Dendritic cell treated with granulocyte-macrophage colony-stimulating factor and Interleukin-4, amounts not matched to agents 40 ng/mL and 50 ng/mL, for 4 days (primary cell): Measurements from ENCODE around the gene NABP2.
A peak's percentile ranks its signal among the peaks of the same experiment; 100 is the strongest.

Experiments
- H3K27ac Mint-ChIP-seq: one replicate; pipeline ENCODE4 v1.8.0; 2022; ENCODE audit warnings: mild to moderate bottlenecking, mixed read lengths
- H3K27me3 Mint-ChIP-seq: one replicate; pipeline ENCODE4 v1.8.0; 2022; ENCODE audit warnings: mild to moderate bottlenecking, mixed read lengths
- H3K36me3 Mint-ChIP-seq: one replicate; pipeline ENCODE4 v1.8.0; 2022; ENCODE audit warnings: low read depth, mixed read lengths
- H3K4me1 Mint-ChIP-seq: one replicate; pipeline ENCODE4 v1.8.0; 2022; ENCODE audit warnings: low read depth, mixed read lengths
- H3K4me3 Mint-ChIP-seq: one replicate; pipeline ENCODE4 v1.8.0; 2022; ENCODE audit warnings: mild to moderate bottlenecking, moderate library complexity, mixed read lengths
- H3K9me3 Mint-ChIP-seq: one replicate; pipeline ENCODE4 v1.8.0; 2022; ENCODE audit warnings: mixed read lengths
- intact Hi-C: fragments of 100-400 bp; cut with micrococcal nuclease; formaldehyde crosslinking; loops from one replicate; pipeline ENCODE4 v1.15.0; 2022

Gene NABP2

DNA sequence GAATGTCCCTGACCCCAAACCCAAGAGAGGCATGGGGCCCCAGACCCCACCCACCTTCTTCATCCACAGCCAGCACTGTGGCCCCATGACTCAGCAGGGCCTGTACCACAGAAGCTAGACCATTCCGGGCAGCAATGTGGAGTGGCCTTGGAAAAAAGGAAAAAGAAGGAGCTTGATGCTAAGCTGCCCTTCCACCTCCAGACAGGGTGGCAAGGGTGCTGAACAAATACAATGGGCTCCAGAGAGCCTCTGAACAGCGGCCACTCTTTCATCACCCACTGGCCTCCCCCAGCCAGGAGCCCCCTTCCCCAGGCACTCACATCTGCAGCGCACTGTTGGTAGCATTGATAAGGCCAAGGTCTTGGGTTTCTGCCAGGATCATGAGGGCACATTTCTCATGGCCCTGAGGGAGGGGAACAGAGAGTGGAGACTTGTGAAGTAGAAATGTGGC is 19.6 kb downstream of the NABP2 start:
- no peak overlapping the region for H3K27ac Mint-ChIP-seq
- no peak overlapping the region for H3K4me3 Mint-ChIP-seq
- intact Hi-C loops, result no loop called here
- H3K9me3 Mint-ChIP-seq, result no peaks in the 10 kb centered on the region
- H3K36me3 Mint-ChIP-seq, result peaks cover 100% of the 10 kb centered on the region
- H3K4me1 Mint-ChIP-seq, result no peaks in the 10 kb centered on the region
- H3K27me3 Mint-ChIP-seq, result no peaks in the 10 kb centered on the region

DNA sequence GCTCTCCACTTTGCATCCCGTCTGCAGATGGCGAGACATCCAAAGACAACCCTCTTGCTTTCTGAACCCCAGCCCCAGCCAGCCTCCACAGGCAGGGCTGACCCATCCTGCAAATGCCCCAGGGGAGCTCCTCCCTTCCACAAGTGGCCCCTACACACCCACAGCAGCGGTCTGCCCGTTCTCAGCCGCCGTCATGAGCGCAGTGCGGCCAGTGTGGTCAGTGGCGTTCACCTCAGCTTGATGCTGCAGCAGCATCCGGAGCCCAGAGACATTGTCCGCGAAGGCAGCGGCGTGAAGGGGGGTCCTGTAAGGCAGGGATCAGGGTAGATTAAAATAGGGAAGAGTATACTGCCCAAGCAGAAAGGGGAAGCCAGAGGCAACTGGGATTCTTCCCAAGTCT is 20.4 kb downstream of the NABP2 start:
- Mint-ChIP-seq H3K4me3 (no peak overlapping the region), H3K9me3 (no peaks in the 10 kb centered on the region), H3K27me3 (no peaks in the 10 kb centered on the region), H3K27ac (no peak overlapping the region), H3K36me3 (peaks cover 100% of the 10 kb centered on the region), H3K4me1 (no peaks in the 10 kb centered on the region)
- intact Hi-C loops, result no loop called here

DNA sequence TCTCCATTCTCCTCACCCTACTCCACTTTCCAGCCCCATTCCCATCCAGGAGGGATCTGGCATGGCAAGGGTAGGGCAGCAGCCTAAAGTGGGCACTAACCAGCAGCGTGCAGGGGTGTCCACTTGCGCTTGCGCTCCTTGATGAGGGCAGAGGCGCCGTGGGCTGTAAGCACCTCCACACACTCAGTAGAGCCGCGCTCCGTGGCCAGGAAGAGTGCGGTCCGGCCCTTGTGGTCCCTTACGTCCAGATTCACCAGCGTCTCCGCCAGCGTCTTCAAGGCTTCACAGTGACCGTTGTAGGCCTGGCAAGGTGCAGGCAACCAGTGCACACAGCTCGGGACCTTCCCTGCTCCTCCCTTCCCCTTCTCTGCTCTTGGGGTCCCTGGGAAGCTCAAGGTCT is 23.8 kb downstream of the NABP2 start:
- Mint-ChIP-seq H3K4me1 (no peaks in the 10 kb centered on the region), H3K27me3 (no peaks in the 10 kb centered on the region), H3K9me3 (no peaks in the 10 kb centered on the region), H3K27ac (no peak overlapping the region), H3K36me3 (peaks cover 93% of the 10 kb centered on the region), H3K4me3 (no peak overlapping the region)
- intact Hi-C loops, result no loop called here

DNA sequence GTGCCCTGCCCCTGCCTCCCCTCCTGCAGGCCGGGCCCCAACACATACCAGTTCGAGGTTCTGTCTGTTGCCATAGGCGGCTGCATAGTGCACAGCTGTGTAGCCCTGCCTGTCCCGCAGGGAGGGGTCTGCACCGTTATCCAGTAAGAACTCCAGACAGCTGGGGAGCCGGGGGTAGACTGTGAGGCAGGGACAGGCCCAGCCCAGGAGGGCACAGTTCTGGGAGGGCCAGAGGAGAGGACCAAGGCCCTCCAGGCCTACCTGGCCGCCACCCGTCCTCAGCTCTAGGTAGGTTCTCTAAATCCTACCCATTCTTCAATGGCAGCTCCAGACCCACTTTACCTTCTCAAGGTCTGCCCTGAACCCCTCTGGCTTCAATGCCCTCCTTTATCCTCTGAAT is 24.6 kb downstream of the NABP2 start:
- intact Hi-C loops, result no loop called here
- H3K27me3 Mint-ChIP-seq, result no peaks in the 10 kb centered on the region
- H3K4me3 Mint-ChIP-seq, result no peak overlapping the region
- H3K9me3 Mint-ChIP-seq, result no peaks in the 10 kb centered on the region
- H3K27ac Mint-ChIP-seq, result no peak overlapping the region
- H3K36me3 Mint-ChIP-seq, result peaks cover 93% of the 10 kb centered on the region
- no peaks in the 10 kb centered on the region for H3K4me1 Mint-ChIP-seq

DNA sequence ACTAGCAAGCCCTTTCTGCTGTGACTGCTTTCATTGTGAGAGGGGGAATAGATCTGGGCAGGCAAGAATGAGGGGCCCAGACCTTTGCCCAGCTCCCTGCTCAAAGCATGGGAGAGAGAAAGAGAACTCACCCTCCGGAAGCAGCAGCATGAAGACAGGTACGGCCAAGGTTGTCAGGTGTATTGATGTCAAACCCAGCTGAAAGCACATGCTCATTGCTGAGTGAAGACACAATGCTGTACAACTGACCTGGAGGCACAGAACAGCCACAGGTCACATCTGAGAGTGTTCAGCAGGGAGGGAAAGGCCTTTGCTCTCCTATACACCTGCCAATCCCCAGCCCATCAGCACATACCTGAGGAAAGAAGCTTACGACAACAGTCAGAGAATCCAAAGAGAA is 28.5 kb downstream of the NABP2 start:
- intact Hi-C loops, result no loop called here
- no peaks in the 10 kb centered on the region for H3K27me3 Mint-ChIP-seq
- no peak overlapping the region for H3K4me3 Mint-ChIP-seq
- no peak overlapping the region for H3K27ac Mint-ChIP-seq
- H3K9me3 Mint-ChIP-seq, result no peaks in the 10 kb centered on the region
- peaks cover 86% of the 10 kb centered on the region for H3K36me3 Mint-ChIP-seq
- H3K4me1 Mint-ChIP-seq, result peaks cover 9% of the 10 kb centered on the region

DNA sequence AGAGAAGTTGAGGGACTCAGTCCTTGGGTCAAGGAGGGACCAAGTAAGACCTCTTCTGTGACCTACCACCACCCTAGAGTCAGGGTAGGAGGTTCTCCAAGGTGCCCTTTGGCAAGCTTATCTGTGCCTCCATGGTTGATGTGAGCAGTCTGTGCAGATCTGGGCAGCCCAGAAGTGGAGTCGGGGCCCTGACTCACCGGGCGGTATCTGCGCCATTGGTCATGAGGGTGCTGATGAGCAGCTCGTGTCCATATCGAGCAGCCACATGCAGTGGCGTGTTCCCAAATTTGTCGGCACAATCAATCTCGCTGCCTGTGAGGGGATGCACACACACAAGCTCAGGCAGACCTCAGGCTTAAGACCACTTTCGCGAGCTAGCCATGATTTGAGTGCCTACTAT is 28.9 kb downstream of the NABP2 start:
- H3K4me1 Mint-ChIP-seq, result peaks cover 9% of the 10 kb centered on the region
- peaks cover 81% of the 10 kb centered on the region for H3K36me3 Mint-ChIP-seq
- intact Hi-C loops, result no loop called here
- H3K9me3 Mint-ChIP-seq, result no peaks in the 10 kb centered on the region
- no peak overlapping the region for H3K27ac Mint-ChIP-seq
- H3K4me3 Mint-ChIP-seq, result no peak overlapping the region
- no peaks in the 10 kb centered on the region for H3K27me3 Mint-ChIP-seq

DNA sequence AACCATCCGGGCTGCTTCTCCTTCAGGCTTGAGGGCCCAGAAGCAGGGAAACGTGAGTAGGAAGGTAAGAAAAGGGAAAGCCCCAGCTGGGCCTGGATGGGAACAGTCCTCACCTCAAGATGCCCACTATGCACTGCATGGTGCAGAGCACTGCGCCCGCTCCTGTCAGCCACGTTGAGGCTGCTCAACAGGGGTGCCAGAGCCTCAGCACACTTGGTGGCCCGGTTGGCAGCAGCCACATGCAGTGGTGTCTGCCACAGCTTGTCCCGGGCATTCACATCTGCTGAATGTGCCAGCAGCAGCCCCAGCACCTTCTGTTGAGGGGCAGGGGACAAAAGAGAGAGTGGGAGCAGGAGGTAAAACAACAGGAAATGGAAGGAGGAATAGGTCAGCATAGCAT is 31.5 kb downstream of the NABP2 start:
- no peak overlapping the region for H3K4me3 Mint-ChIP-seq
- peaks cover 64% of the 10 kb centered on the region for H3K36me3 Mint-ChIP-seq
- intact Hi-C loops, result loop anchor here (5.0 kb wide), 1 partner anchor 33 kb away; the partner anchor contains the start of genes NABP2 and RNF41
- no peak overlapping the region for H3K27ac Mint-ChIP-seq
- H3K4me1 Mint-ChIP-seq, result peaks cover 18% of the 10 kb centered on the region
- H3K9me3 Mint-ChIP-seq, result no peaks in the 10 kb centered on the region
- H3K27me3 Mint-ChIP-seq, result no peaks in the 10 kb centered on the region

DNA sequence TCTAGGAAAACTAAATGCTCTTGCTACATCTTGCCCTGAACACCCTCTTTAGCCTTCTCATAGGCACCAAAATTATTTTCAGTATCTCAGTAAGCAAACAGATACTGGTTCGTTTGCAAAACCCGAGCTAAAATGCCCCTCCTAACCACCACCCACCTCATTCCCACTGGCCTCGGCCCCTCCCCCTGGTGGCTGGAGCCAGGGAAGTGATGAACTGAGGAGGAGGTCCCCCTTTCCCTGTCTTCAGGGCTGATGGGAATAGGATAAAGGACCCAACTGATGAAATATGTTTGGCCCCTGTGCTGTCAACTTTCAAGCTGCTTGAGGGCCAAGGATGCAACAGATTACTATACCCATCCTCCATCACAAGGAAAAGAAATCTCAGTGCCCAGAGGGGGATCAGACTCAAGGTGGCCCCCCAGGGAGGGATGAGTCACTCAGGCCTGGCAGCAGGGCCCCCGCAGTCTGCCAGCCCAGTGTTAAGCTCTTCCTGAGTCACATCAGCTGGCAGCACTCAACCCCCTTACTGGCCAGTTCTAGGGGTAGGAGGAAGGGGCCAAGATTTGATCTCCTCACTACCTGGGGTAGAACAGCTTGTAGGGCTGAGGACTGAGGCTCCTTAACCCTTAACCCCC is 32.3 kb downstream of the NABP2 start:
- Mint-ChIP-seq H3K36me3 (peaks cover 61% of the 10 kb centered on the region), H3K27me3 (no peaks in the 10 kb centered on the region), H3K4me1 (peaks cover 18% of the 10 kb centered on the region), H3K4me3 (no peak overlapping the region), H3K27ac (no peak overlapping the region), H3K9me3 (no peaks in the 10 kb centered on the region)
- intact Hi-C loops, result loop anchor here (5.0 kb wide), 1 partner anchor 34 kb away; the partner anchor contains the start of genes NABP2 and RNF41

DNA sequence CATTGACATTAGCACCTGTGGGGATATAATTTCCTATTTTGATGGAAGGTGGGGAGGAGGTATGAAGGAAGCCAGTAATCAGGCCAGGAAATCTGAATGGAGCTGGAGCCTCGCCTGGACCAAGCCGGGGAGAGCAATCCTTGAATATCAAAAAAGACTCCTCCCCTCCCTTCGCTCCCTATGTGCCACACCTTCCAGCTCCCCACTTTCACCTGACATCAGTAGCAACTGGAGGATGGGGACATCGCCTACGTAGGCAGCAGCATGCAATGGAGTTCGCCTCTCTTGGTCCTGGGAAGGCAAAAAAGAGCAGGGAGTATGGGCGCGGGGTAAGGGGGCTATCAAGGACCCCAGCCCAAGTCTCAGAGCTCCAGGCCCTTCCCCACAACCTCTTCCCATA is 32.9 kb downstream of the NABP2 start:
- no peaks in the 10 kb centered on the region for H3K9me3 Mint-ChIP-seq
- peaks cover 18% of the 10 kb centered on the region for H3K4me1 Mint-ChIP-seq
- no peak overlapping the region for H3K27ac Mint-ChIP-seq
- intact Hi-C loops, result loop anchor here (5.0 kb wide), 1 partner anchor 35 kb away; the partner anchor contains the start of genes NABP2 and RNF41
- peak overlapping the region; percentile 87 for H3K4me3 Mint-ChIP-seq
- peaks cover 55% of the 10 kb centered on the region for H3K36me3 Mint-ChIP-seq
- no peaks in the 10 kb centered on the region for H3K27me3 Mint-ChIP-seq

DNA sequence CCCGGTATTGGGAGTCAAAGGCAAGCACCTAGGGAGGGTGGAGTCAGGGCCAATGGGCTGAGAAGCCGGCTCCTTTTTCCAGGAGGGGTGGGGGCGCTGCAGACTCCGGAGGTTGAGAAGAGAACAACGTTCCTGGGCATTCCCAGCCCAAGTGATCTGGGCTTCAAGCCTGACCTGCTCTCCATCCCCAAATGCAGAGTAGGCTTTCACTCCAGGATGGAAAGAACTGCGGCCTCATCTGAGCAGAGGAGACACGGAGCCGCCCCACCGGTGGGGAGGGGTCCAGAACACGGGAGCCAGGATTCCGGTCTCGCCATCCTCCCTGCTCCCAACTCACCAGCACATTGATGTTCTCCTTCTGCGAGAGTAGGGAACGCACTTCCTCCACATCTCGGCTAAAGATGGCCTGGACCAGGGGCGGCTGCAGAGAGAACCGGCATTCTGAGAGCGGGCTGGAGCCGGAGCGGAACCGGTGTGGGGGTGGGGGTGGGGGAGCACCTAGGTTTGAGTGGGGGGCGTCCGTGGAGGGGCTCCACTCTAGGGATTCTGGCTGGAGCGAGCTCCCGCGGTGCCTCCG is 33.4 kb downstream of the NABP2 start:
- Mint-ChIP-seq H3K4me1 (peaks cover 18% of the 10 kb centered on the region), H3K9me3 (no peaks in the 10 kb centered on the region), H3K36me3 (peaks cover 50% of the 10 kb centered on the region), H3K4me3 (peak overlapping the region; percentile 87), H3K27ac (peak overlapping the region; percentile 86), H3K27me3 (no peaks in the 10 kb centered on the region)
- intact Hi-C loops, result loop anchor here (2.0 to 5.0 kb wide), 2 partner anchors 35 to 65 kb away; partner anchors contain the start of genes NABP2 and RNF41

DNA sequence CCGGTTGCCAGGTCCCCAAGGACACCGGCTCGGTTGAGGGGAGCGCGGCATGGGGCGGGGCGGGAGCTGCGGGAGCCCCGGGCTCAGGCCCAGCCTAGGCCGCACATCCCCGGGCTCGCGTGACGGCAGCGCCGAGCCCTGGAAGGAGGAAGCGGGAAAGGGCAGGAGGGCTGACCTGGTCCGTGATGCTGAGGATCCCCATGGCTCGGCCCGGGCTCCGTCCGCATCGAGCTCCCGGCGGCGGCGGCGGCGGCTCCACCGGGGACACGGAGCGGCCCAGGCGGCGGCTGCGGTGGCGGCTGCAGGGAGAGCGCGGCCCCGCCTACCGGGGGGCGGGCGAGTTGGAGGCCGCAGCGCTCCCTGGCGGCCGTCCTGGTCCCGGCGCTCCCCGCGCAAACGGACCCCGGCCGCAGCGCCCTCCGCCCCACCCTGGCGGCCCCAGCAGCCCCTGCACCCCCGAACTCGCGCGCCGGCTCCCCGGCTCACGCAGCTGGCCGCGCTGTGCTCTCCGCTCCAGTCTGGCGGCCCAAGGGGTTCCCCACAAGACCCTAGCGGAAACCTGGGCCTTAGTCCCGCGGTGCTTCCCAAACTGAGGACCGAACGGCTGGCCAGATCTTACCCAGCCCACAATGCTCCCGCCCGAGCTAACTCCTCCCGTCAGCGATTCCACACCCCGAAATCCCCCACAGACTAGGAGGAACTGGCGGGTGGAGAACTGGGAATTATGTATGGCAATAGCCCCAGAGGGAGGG is 34.1 kb downstream of the NABP2 start, which contains the start of gene ANKRD52:
TSS of gene ANKRD52 (minus strand) at position 317 of the 752 bp plus-strand sequence. CDS start at position 202, 115 bp downstream.
- H3K4me3 Mint-ChIP-seq, result peak within 1 kb of the TSS; percentile 87
- H3K9me3 Mint-ChIP-seq, result no peaks in the 10 kb centered on the region
- no peaks in the 10 kb centered on the region for H3K27me3 Mint-ChIP-seq
- H3K36me3 Mint-ChIP-seq, result peaks cover 43% of the 10 kb centered on the region
- peak within 1 kb of the TSS; percentile 86 for H3K27ac Mint-ChIP-seq
- H3K4me1 Mint-ChIP-seq, result peaks cover 18% of the 10 kb centered on the region
- intact Hi-C loops, result loop anchor here (2.0 to 5.0 kb wide), 2 partner anchors 36 to 65 kb away; partner anchors contain the start of genes NABP2 and RNF41

DNA sequence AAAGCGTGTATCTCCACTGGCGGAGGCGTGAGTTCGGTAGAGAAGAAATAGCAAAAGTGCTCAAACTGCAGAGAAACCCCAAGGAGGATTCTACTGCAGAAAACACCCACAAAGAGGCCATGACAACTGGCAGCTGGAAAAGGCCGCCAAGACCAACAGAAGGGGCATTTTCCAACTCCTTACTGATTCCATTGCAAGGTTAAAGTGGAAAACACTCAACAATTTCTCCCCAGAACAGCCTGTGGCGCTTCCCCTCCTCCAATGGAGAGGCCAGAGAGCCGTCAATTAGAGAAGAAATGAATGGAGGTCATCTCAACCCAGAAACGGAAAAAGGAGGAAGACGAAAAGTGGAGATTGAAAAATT is 34.7 kb downstream of the NABP2 start:
- peaks cover 38% of the 10 kb centered on the region for H3K36me3 Mint-ChIP-seq
- no peaks in the 10 kb centered on the region for H3K27me3 Mint-ChIP-seq
- H3K4me1 Mint-ChIP-seq, result peaks cover 18% of the 10 kb centered on the region
- no peaks in the 10 kb centered on the region for H3K9me3 Mint-ChIP-seq
- intact Hi-C loops, result loop anchor here (2.0 to 5.0 kb wide), 2 partner anchors 37 to 66 kb away; partner anchors contain the start of genes NABP2 and RNF41
- peak overlapping the region; percentile 87 for H3K4me3 Mint-ChIP-seq
- H3K27ac Mint-ChIP-seq, result peak overlapping the region; percentile 86

DNA sequence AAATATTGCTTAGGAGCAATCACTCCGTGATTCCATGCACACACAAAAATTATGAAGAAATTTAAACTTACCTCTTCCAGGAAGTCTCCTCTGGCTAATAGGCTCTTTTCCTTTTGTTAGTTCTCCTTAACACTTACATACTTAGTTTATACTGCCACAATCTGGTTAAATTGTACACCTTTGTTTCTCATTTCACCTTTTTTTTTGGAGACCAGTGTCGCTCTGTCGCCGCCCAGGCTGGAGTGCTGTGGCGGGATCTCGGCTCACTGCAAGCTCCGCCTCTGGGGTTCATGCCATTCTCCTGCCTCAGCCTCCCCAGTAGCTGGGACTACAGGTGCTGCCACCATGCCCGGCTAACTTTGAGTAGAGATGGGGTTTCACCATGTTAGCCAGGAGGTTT is 36.2 kb downstream of the NABP2 start:
- intact Hi-C loops, result no loop called here
- Mint-ChIP-seq H3K27ac (no peak overlapping the region), H3K27me3 (no peaks in the 10 kb centered on the region), H3K4me1 (peaks cover 18% of the 10 kb centered on the region), H3K9me3 (no peaks in the 10 kb centered on the region), H3K36me3 (peaks cover 22% of the 10 kb centered on the region), H3K4me3 (no peak overlapping the region)

DNA sequence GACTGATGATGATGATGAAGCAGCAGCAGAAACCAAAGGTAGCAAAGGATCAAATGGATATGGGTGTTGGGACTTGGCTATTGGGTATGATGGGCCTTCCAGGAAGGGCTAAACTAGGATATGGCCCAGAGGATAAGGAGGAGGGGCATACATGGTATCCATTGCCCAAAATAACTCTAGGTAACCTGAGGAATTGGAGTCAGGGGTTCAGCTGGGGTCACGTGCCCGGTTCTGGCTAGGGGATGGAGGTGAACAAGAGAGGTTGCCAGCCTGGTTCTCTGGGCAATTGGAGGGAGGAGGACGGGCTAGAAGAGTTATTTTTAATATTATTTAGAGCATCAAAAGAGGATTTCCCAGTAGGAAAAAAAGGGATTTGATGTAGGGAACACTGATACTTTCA is 36.8 kb downstream of the NABP2 start:
- Mint-ChIP-seq H3K4me1 (peaks cover 18% of the 10 kb centered on the region), H3K4me3 (no peak overlapping the region), H3K36me3 (peaks cover 17% of the 10 kb centered on the region), H3K27me3 (no peaks in the 10 kb centered on the region), H3K9me3 (no peaks in the 10 kb centered on the region), H3K27ac (no peak overlapping the region)
- intact Hi-C loops, result no loop called here
